SU-DHL-6 (cell line): ENCODE measurements around the gene CLEC3A.

Experiments used
- H2AFZ ChIP-seq: fragments of 200-600 bp; sonication (generic); 2 replicates; pipeline ENCODE4 v1.6.1; 2014; ENCODE audit warnings: low read depth, mild to moderate bottlenecking, moderate library complexity, mixed read lengths, antibody characterized with exemption, low read length; ENCODE audit not compliant: severe bottlenecking
- H3F3A ChIP-seq: fragments of 200-600 bp; shearing (Covaris generic); 2 replicates; pipeline ENCODE4 v1.6.0; 2016; ENCODE audit warnings: antibody characterized with exemption, mild to moderate bottlenecking; ENCODE audit not compliant: insufficient read depth
- H3K27ac ChIP-seq: fragments of 200-600 bp; sonication (generic); 2 replicates; pipeline ENCODE4 v1.5.1; 2016; ENCODE audit warnings: low read depth, mild to moderate bottlenecking, low read length, moderate library complexity, mixed read lengths
- H3K27me3 ChIP-seq: fragments of 200-600 bp; sonication (generic), shearing (Covaris generic); 2 replicates; pipeline ENCODE4 v1.6.0; 2014; ENCODE audit warnings: mild to moderate bottlenecking, low read length
- H3K36me3 ChIP-seq: fragments of 200-600 bp; sonication (generic); 2 replicates; pipeline ENCODE4 v1.6.1; 2014; ENCODE audit warnings: mild to moderate bottlenecking, low read length, mixed read lengths
- H3K4me2 ChIP-seq: fragments of 300-600, 200-600 bp; shearing (Covaris generic), sonication (generic); 2 replicates; pipeline ENCODE4 v1.6.0; 2014; ENCODE audit warnings: low read length, low read depth, mild to moderate bottlenecking; ENCODE audit not compliant: poor library complexity, severe bottlenecking
- H3K4me3 ChIP-seq: fragments of 200-600 bp; sonication (generic); 2 replicates; pipeline ENCODE4 v1.5.1; 2014; ENCODE audit warnings: antibody characterized with exemption, low read length, mild to moderate bottlenecking, mixed read lengths; ENCODE audit not compliant: insufficient read depth, poor library complexity, severe bottlenecking
- H3K79me2 ChIP-seq: fragments of 200-600 bp; sonication (generic); 2 replicates; pipeline ENCODE4 v1.6.1; 2014; ENCODE audit warnings: mild to moderate bottlenecking, low read length, moderate library complexity; ENCODE audit not compliant: insufficient read depth
- H3K9ac ChIP-seq: fragments of 200-600 bp; sonication (generic); 2 replicates; pipeline ENCODE4 v1.7.0; 2014; ENCODE audit warnings: mild to moderate bottlenecking, low read length
- H3K9me2 ChIP-seq: fragments of 200-600 bp; sonication (generic); replicated peaks from 2 replicates; pipeline ENCODE4 v1.6.1; 2014; ENCODE audit warnings: low read length; ENCODE audit not compliant: insufficient read depth
- H3K9me3 ChIP-seq: fragments of 200-600 bp; sonication (generic); 2 replicates; pipeline ENCODE4 v1.6.1; 2014; ENCODE audit warnings: low read length, mixed read lengths; ENCODE audit not compliant: insufficient read depth
- H4K20me1 ChIP-seq: fragments of 200-600 bp; sonication (generic); 2 replicates; pipeline ENCODE4 v1.6.1; 2014; ENCODE audit warnings: low read depth, mild to moderate bottlenecking, antibody characterized with exemption, low read length, moderate library complexity, mixed read lengths
- EZH2phosphoT487 ChIP-seq: fragments of 200-600 bp; sonication (generic), shearing (Covaris generic); conservative IDR thresholded peaks from 2 replicates; pipeline ENCODE4 v1.6.1; 2018; ENCODE audit warnings: mild to moderate bottlenecking, antibody characterized with exemption, low read length, moderate library complexity, mixed read lengths
- TF ChIP-seq, protein P1 (sequence below): fragments of 200-600 bp; sonication (generic); IDR thresholded peaks from one replicate; pipeline ENCODE4 v1.5.1; 2017; ENCODE audit warnings: antibody characterized with exemption, mild to moderate bottlenecking, low read length, moderate library complexity; ENCODE audit not compliant: insufficient read depth, poor library complexity, severe bottlenecking

Gene CLEC3A

DNA sequence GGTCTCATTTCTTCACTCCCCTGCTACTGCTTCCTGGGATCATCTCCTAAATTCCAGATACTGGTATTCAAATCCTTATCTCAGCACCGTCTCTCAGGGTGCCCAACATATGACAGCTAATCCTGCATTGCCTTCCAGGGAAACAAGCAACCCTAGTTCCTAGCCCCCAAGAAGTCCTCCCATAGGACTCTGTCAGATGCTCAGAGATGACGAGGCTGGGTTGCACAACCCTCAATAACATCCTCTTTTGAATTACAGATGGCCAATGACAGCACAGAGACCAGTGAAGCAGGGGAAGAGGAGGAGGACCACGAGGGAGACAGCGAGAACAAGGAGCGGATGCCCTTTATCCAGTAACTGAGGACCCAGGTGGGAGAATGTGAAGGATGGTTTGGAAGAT lies 45.0 kb upstream of the CLEC3A start:
- Histone ChIP-seq H2AFZ (no peak overlapping the region), H3K9me2 (no peaks in the 10 kb centered on the region), H4K20me1 (no peaks in the 10 kb centered on the region), H3K9me3 (no peaks in the 10 kb centered on the region), H3K36me3 (no peaks in the 10 kb centered on the region), H3K4me3 (no peak overlapping the region), H3K79me2 (no peaks in the 10 kb centered on the region), H3K4me2 (no peak overlapping the region), H3K9ac (no peak overlapping the region), H3K27ac (no peak overlapping the region), H3K27me3 (no peaks in the 10 kb centered on the region), H3F3A (no peaks in the 10 kb centered on the region)
- no peak for TF ChIP-seq EZH2phosphoT487
- TF ChIP-seq, protein P1, sequence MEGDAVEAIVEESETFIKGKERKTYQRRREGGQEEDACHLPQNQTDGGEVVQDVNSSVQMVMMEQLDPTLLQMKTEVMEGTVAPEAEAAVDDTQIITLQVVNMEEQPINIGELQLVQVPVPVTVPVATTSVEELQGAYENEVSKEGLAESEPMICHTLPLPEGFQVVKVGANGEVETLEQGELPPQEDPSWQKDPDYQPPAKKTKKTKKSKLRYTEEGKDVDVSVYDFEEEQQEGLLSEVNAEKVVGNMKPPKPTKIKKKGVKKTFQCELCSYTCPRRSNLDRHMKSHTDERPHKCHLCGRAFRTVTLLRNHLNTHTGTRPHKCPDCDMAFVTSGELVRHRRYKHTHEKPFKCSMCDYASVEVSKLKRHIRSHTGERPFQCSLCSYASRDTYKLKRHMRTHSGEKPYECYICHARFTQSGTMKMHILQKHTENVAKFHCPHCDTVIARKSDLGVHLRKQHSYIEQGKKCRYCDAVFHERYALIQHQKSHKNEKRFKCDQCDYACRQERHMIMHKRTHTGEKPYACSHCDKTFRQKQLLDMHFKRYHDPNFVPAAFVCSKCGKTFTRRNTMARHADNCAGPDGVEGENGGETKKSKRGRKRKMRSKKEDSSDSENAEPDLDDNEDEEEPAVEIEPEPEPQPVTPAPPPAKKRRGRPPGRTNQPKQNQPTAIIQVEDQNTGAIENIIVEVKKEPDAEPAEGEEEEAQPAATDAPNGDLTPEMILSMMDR = no peak

DNA sequence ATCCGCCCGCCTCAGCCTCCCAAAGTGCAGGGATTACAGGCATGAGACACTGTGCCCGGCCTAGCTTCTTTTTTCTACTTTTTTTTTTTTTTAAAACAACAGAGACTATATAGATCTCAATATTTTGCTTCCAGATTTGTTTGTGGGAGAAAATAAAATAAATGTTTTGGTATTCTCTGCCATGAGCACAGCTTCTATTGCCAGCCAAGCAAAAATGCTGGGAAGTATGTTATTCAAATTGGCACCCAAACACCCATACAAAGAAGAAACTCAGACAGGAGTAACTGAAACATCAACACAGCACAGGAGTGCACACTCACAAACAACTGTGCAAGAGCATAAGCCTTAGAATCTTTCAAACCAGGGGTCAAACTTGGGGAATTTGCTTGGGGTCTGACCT lies 37.2 kb upstream of the CLEC3A start:
- H3K9me2 ChIP-seq = no peaks in the 10 kb centered on the region

DNA sequence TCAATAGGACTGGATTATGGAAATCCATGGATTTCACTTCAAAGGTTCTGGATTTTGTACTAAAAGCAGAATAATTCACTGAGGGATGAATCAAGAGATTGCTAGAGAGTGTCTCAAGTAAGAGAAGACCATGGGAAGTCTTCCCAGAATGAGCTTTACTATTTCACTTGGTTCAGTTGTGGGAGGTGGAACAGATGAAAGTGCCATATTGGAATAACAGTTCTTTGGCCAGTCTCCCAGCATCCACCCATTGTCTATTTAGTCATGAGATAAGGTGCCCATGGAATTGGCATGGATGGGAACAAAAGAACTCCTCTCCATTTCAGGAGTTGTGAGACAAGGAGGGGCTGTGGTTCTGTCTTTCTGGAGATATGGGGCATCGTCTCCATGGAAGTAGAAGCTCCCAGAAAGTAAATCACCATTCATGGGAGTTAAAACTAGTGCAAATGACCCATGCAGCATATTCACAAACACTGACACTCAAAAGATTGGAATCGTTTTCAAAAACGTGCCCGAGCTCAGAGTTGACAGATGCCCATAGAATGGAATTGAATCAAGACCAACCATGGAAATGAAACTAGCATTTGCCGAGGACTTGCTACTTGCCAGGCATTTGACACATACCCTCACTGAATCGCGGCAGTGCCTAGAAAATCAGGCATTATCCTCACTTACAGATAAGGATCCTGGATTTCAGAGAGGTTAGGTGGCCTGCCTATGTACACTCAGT lies 36.2 kb upstream of the CLEC3A start:
- Histone ChIP-seq H3K27ac (no peak overlapping the region), H3K79me2 (no peaks in the 10 kb centered on the region), H3K27me3 (no peaks in the 10 kb centered on the region), H3K9ac (no peak overlapping the region), H3K36me3 (no peaks in the 10 kb centered on the region), H3K4me2 (no peak overlapping the region), H3K9me3 (no peaks in the 10 kb centered on the region), H3F3A (no peaks in the 10 kb centered on the region), H3K9me2 (no peaks in the 10 kb centered on the region), H2AFZ (no peak overlapping the region), H3K4me3 (no peak overlapping the region), H4K20me1 (no peaks in the 10 kb centered on the region)
- TF ChIP-seq, protein P1 = no peak

More for the DNA sequence above, 37.2 kb upstream of the CLEC3A start:
- Histone ChIP-seq H3K4me3 (no peak overlapping the region), H4K20me1 (no peaks in the 10 kb centered on the region), H3F3A (no peaks in the 10 kb centered on the region), H2AFZ (no peak overlapping the region), H3K27ac (no peak overlapping the region), H3K79me2 (no peaks in the 10 kb centered on the region), H3K9ac (no peak overlapping the region), H3K36me3 (no peaks in the 10 kb centered on the region), H3K4me2 (no peak overlapping the region), H3K27me3 (no peaks in the 10 kb centered on the region), H3K9me3 (no peaks in the 10 kb centered on the region)
- no peak for TF ChIP-seq EZH2phosphoT487
- TF ChIP-seq, protein P1 = no peak
